KMS-11 (cell line): ENCODE measurements around the gene WDR18.
A peak's percentile ranks its signal among the peaks of the same experiment; 100 is the strongest.

Experiments used
- H2AFZ ChIP-seq: fragments of 200-600 bp; sonication (generic); 2 replicates; pipeline ENCODE4 v1.6.1; 2016; ENCODE audit warnings: antibody characterized with exemption, mixed run types, low read depth
- H3K27ac ChIP-seq: fragments of 200-600 bp; sonication (generic); 2 replicates; pipeline ENCODE4 v1.6.1; 2016; ENCODE audit warnings: mild to moderate bottlenecking, mixed run types
- H3K27me3 ChIP-seq: fragments of 200-600 bp; sonication (generic); 2 replicates; pipeline ENCODE4 v1.6.1; 2017; ENCODE audit warnings: mild to moderate bottlenecking, low read depth, mixed run types, moderate library complexity; ENCODE audit not compliant: insufficient read depth
- H3K36me3 ChIP-seq: fragments of 200-600 bp; sonication (generic); 2 replicates; pipeline ENCODE4 v1.6.1; 2017; ENCODE audit warnings: mild to moderate bottlenecking, mixed run types; ENCODE audit not compliant: insufficient read depth
- H3K4me1 ChIP-seq: fragments of 200-600 bp; sonication (generic); 2 replicates; pipeline ENCODE4 v1.6.1; 2016; ENCODE audit warnings: mild to moderate bottlenecking, low read depth, mixed run types; ENCODE audit not compliant: poor library complexity, severe bottlenecking
- H3K4me2 ChIP-seq: fragments of 200-600 bp; sonication (generic); 2 replicates; pipeline ENCODE4 v1.7.0; 2016; ENCODE audit warnings: mild to moderate bottlenecking, mixed run types
- H3K4me3 ChIP-seq: fragments of 200-600 bp; sonication (generic); IDR thresholded peaks from 2 replicates; pipeline ENCODE4 v1.6.1; 2017; ENCODE audit warnings: low read depth, low read length, mixed read lengths; ENCODE audit not compliant: insufficient read depth
- H3K79me2 ChIP-seq: fragments of 200-600 bp; sonication (generic); 2 replicates; pipeline ENCODE4 v1.6.1; 2016; ENCODE audit warnings: low read depth, mixed run types; ENCODE audit not compliant: insufficient read depth
- H3K9ac ChIP-seq: fragments of 200-600 bp; sonication (generic); 2 replicates; pipeline ENCODE4 v1.6.1; 2016; ENCODE audit warnings: mild to moderate bottlenecking, mixed run types
- H4K20me1 ChIP-seq: fragments of 200-600 bp; sonication (generic); 2 replicates; pipeline ENCODE4 v1.6.1; 2016; ENCODE audit warnings: mild to moderate bottlenecking, mixed run types; ENCODE audit not compliant: insufficient read depth
- TF ChIP-seq, protein P1 (sequence below): fragments of 200-600 bp; sonication (generic); conservative IDR thresholded peaks from 2 replicates; pipeline ENCODE4 v1.6.1; 2017; ENCODE audit warnings: low read depth, mild to moderate bottlenecking, antibody characterized with exemption, low read length, moderate library complexity, mixed read lengths

Gene WDR18

GRCh38 chr19:1000095-1000494, 15.9 kb downstream of the WDR18 start, which contains the start of gene GRIN3B:
Gene GRIN3B, plus strand, starts transcription at chr19:1000419. Its CDS starts 19 bp downstream, at chr19:1000438.
- Histone ChIP-seq H3K9ac (no peak within 1 kb of the TSS), H3K27me3 (peaks cover 16% of the 10 kb centered on the region; the same call in 1 of the 2 replicates), H3K79me2 (no peaks in the 10 kb centered on the region), H4K20me1 (no peaks in the 10 kb centered on the region), H3K27ac (no peak within 1 kb of the TSS), H2AFZ (no peak within 1 kb of the TSS), H3K4me1 (peaks cover 22% of the 10 kb centered on the region), H3K36me3 (no peaks in the 10 kb centered on the region), H3K4me2 (no peak within 1 kb of the TSS), H3K4me3 (no peak within 1 kb of the TSS)
- TF ChIP-seq, protein P1, sequence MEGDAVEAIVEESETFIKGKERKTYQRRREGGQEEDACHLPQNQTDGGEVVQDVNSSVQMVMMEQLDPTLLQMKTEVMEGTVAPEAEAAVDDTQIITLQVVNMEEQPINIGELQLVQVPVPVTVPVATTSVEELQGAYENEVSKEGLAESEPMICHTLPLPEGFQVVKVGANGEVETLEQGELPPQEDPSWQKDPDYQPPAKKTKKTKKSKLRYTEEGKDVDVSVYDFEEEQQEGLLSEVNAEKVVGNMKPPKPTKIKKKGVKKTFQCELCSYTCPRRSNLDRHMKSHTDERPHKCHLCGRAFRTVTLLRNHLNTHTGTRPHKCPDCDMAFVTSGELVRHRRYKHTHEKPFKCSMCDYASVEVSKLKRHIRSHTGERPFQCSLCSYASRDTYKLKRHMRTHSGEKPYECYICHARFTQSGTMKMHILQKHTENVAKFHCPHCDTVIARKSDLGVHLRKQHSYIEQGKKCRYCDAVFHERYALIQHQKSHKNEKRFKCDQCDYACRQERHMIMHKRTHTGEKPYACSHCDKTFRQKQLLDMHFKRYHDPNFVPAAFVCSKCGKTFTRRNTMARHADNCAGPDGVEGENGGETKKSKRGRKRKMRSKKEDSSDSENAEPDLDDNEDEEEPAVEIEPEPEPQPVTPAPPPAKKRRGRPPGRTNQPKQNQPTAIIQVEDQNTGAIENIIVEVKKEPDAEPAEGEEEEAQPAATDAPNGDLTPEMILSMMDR: no peak; the same call in 1 of the 2 replicates

- H3K79me2 ChIP-seq: no peaks in the 10 kb centered on the region
- H3K4me3 ChIP-seq: no peak overlapping the region
- H3K4me2 ChIP-seq: no peak overlapping the region
- peaks cover 14% of the 10 kb centered on the region for H3K4me1 ChIP-seq
- no peaks in the 10 kb centered on the region for H4K20me1 ChIP-seq
- H3K9ac ChIP-seq: no peak overlapping the region
- no peak overlapping the region for H2AFZ ChIP-seq
- no peak overlapping the region for H3K27ac ChIP-seq
- TF ChIP-seq, protein P1: no peak
- H3K36me3 ChIP-seq: no peaks in the 10 kb centered on the region
- peaks cover 16% of the 10 kb centered on the region; the same call in 1 of the 2 replicates for H3K27me3 ChIP-seq
Observed at GRCh38 chr19:1000591-1001537, 16.7 kb downstream of the WDR18 start.

DNA sequence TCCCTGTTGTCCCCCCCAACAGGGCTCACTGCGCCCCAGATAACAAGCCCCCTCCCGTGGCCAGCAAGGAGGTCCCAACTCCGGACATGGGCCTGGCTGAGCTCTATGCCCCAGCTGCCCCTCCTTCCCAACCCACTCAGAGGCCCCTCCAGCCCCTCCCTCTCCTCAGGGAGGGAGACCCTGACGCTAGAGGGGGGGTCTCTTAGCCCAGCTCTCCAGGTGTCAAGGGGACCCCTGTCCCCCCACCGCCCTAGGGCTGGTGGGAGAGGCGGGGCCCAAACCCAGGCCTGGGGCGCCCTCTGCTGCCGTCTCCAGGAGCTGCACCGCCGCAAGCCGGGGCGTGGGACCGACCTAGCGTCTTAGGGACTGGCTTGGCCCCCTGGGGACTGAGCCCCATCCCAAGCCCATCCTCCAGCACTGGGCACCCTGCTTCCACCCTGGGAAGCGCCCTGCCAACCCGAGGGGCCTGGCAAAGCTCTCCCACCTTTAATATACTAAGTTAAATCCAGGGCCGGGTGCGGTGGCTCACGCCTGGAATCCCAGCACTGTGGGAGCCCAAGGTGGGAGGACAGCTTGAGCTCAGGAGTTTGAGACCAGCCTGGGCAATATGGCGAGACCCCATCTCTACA, 17.5 kb downstream of the WDR18 start:
- no peak overlapping the region for H3K4me3 ChIP-seq
- TF ChIP-seq, protein P1: peak; percentile 90
- H3K4me1 ChIP-seq: peaks cover 7% of the 10 kb centered on the region
- no peaks in the 10 kb centered on the region for H3K36me3 ChIP-seq
- H3K4me2 ChIP-seq: no peak overlapping the region
- H3K79me2 ChIP-seq: no peaks in the 10 kb centered on the region
- no peaks in the 10 kb centered on the region for H4K20me1 ChIP-seq
- H3K27me3 ChIP-seq: peaks cover 16% of the 10 kb centered on the region; the same call in 1 of the 2 replicates
- no peak overlapping the region for H3K27ac ChIP-seq
- H3K9ac ChIP-seq: no peak overlapping the region
- H2AFZ ChIP-seq: no peak overlapping the region

DNA sequence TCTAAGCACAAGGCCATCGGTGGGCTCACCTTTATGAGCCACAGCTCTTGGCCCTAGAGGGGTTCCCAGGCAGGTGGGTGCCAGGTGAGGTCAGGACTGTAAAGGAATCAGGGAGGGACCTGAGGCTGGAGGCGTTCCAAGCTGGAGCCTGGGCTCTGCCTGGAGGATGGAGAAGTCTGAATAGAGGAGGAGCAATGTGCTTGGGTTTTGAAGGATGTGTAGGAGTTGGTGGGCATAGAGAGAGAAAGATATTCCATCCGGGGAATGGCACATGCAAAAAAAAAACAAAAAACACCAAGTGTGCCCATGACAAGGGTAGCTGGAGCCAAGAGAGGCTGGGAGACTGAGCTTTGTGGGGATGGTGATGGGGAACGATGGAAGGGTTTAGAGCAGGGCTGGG, 18.5 kb downstream of the WDR18 start:
- H3K4me3 ChIP-seq: no peak overlapping the region
- H3K79me2 ChIP-seq: no peaks in the 10 kb centered on the region
- no peaks in the 10 kb centered on the region for H3K36me3 ChIP-seq
- H4K20me1 ChIP-seq: no peaks in the 10 kb centered on the region
- no peak overlapping the region for H3K27ac ChIP-seq
- TF ChIP-seq, protein P1: no peak
- no peak overlapping the region for H3K9ac ChIP-seq
- H3K27me3 ChIP-seq: peaks cover 16% of the 10 kb centered on the region; the same call in 1 of the 2 replicates
- no peaks in the 10 kb centered on the region for H3K4me1 ChIP-seq
- H3K4me2 ChIP-seq: no peak overlapping the region
- H2AFZ ChIP-seq: no peak overlapping the region
